Measurements from ENCODE around the gene IGLL5.
"Not testable (repeated sequence)": the region's sequence is repeated elsewhere in the genome, so short reads cannot be mapped to it uniquely, and the experiment has no call there.

Gene IGLL5

DNA sequence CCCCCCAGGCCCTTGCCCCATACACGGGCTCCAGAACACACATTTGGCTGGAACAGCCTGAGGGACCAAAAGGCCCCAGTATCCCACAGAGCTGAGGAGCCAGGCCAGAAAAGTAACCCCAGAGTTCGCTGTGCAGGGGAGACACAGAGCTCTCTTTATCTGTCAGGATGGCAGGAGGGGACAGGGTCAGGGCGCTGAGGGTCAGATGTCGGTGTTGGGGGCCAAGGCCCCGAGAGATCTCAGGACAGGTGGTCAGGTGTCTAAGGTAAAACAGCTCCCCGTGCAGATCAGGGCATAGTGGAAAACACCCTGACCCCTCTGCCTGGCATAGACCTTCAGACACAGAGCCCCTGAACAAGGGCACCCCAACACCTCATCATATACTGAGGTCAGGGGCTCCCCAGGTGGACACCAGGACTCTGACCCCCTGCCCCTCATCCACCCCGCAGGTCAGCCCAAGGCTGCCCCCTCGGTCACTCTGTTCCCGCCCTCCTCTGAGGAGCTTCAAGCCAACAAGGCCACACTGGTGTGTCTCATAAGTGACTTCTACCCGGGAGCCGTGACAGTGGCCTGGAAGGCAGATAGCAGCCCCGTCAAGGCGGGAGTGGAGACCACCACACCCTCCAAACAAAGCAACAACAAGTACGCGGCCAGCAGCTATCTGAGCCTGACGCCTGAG is 13.1 kb downstream of the IGLL5 start:
- DNase-seq (ENCODE audit: low read depth), result not testable (repeated sequence)

DNA sequence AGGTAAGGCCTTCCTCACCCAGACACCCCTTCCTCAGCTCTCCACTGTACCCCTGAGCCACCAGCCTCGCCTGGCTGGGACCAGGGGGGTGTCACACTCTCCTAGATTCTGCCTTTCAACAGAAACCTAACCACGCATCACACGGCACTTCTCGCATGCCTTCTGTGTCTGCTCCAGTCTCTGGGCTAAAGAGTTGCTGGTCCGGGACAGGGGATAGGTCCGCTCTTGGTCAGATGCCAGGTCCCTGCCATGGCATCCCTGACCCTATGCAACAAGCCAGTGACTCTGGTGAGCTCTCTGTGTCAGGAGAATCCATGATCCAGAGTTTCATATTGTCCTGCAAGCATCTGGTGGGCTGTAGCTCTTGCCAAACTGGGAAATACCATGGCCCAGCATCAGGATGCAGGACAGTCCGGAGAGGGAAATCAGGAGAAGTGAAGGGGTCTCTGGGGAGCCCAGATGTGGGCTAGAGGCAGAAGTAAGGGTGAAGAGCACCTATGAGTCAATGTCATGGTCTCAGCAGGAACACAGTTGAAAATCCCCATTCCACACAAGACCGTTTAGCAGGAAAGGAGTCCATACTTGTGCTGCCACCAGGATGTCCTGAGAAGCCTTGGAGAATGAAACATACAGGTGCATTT is 14.1 kb downstream of the IGLL5 start:
- no peak for DNase-seq (ENCODE audit: low read depth)

DNA sequence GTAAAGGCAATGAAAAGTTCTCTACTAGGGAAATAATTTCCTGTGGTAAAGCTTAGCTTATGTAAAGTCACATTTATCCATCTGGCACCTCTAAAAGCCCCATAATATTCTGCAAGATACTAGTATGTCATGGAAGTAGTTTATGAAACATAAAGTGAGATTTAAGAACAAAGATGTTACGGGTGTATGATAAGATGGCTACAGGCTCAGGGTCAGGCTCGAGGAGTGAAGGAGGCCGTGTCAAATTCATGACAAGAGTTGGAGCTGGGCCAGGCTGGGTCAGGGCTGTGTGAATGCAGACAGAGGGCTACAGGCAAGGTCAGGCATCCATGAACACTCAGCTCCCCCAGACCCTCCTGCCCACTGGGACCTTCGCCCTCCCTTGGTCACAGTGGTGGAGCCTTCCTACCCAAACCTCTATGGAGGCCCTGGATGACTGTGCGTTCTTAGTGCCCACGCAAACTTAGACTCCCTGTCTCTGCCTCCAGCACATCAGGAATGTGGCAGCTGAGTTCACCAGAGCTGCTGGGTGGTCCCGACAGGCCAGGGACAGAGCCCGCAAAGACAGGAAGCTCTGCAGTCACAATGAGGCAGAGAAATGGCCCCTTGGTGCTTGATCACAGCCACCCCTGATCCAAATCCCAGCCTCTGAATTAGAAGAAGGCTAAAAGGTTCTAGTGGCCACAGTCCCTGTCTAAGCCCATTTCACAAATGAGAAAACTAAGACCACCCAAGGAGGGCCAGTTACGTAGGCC is 14.8 kb downstream of the IGLL5 start:
- DNase-seq (ENCODE audit: low read depth), result no peak

DNA sequence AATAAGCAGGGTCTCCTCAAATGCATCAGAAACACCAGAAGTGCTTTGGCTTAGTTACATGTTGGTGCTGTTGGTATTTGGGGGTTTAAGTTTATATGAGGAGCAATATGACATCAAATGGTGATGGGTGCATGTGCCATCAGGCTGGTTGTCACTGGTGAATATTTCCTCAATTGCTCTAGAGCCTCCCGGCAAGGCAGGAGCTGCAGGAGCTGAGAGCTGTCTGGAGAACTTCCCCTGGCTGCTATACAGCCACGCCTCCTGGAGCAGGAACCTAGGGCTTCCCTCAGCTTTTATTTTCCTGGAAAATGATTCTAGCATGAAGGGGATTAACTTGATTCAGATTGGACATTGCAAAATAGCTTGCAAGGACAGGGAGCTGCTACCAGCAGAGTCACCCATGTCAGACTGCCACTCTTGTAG is 15.8 kb downstream of the IGLL5 start:
- DNase-seq (ENCODE audit: low read depth), result no peak

DNA sequence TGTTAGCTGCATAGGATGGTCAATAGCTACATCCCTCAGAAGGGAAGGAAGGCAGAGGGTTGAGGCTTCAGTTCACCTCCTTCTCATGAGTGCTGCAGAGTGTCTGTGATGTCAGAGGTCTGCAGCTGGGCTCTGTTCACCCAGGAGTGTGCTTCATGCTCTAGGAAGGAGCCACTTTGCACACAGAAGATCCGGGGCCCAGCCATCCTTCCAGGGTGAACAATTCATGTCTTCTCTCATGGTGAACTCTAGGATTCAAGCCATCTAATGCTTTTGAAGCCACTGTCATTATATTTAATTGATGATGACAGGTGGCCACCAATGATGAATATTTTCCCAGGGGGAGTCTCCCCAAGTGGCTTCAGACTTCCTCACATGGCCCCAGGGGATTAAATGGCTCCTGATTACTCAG is 16.2 kb downstream of the IGLL5 start:
- DNase-seq (ENCODE audit: low read depth), result not testable (repeated sequence)

DNA sequence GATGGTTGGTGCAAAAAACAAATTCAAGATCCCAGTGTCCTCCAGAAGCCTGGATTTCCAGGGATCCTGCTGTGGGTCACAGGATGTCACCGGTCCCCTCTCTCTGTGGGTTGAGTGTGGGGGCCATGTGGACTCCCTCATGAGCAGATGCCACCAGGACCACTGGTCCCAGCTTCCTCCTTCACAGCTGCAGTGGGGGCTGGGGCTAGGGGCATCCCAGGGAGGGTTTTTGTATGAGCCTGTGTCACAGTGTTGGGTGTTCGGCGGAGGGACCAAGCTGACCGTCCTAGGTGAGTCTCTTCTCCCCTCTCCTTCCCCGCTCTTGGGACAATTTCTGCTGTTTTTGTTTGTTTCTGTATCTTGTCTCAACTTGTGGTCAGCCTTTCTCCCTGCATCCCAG is 17.1 kb downstream of the IGLL5 start:
- DNase-seq (ENCODE audit: low read depth), result not testable (repeated sequence)

DNA sequence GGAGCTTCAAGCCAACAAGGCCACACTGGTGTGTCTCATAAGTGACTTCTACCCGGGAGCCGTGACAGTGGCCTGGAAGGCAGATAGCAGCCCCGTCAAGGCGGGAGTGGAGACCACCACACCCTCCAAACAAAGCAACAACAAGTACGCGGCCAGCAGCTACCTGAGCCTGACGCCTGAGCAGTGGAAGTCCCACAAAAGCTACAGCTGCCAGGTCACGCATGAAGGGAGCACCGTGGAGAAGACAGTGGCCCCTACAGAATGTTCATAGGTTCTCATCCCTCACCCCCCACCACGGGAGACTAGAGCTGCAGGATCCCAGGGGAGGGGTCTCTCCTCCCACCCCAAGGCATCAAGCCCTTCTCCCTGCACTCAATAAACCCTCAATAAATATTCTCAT is 18.8 kb downstream of the IGLL5 start:
- DNase-seq (ENCODE audit: low read depth), result not testable (repeated sequence)

DNA sequence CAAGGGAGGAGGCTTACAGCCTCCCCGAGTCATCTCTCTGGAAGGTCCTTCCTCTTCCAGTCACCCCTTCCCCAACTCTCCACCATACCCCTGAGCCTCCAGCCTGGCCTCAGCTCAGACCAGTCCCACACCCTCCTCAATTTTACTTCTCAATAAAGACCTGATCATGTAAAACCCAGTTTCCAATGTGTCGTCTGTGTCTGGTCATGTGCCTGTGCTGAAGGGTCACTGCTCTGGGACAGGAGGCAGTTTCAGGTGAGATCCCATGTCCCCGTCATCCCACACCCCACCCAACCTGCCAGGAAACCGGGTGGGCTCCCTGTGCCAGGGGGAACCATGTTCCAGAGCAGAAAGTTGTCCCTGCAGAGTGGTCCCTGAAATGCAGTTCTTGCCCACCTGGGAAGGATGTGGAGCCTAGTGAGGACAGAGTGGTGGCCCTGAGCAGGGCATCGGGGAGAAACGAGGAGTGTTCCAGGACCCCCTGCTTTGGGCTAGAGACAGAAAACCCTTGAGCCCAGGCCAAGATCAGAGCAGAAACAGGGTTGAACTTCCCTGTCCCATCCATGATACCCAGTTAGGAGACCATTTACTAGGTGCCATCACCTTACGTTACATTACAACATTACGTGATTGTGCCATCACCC is 19.4 kb downstream of the IGLL5 start:
- no peak for DNase-seq (ENCODE audit: low read depth)

DNA sequence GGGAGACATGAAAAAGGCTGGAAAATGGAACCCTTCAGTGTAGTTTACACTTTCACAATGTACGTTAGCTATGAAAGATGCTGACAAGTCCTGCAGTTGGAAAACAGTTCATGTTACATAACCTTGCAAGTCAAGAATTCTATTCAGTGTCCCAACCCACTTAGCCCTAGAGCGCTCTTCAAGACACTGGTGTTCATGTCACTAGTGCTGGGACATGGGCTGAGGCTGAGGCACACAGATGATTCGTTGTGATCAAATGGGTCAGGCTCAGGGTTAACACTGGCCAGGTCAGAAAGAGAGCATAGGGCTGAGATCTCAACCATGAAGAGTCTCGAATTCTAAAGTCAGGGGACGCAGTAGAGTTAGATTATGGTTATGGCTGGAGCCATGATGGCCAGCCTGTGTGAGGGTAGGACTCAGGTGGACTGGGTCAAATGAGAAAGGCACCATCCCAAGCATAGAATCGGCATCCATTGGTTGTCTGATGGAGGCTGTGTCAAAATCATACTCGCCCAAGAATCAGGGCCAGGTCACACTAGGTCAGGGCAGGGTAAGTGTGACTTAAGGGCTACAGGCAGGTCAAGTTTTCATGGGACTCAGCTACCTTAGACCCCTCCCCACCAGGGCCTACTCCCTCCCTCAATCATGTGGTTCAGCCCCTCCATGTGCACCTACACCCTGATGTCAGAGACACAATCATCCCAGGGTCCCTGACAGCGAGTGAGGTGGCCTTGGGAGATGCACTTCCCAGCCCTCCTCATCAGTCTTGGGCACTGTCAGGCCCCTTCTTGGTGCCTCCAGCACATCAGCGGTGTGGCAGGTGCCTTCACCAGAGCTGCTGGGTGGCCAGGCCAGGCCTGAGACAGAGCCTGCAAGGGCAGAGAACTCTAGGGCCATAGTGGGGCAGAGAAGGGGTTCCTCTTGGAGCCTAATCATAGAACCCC is 20.2 kb downstream of the IGLL5 start:
- DNase-seq (ENCODE audit: low read depth), result no peak

DNA sequence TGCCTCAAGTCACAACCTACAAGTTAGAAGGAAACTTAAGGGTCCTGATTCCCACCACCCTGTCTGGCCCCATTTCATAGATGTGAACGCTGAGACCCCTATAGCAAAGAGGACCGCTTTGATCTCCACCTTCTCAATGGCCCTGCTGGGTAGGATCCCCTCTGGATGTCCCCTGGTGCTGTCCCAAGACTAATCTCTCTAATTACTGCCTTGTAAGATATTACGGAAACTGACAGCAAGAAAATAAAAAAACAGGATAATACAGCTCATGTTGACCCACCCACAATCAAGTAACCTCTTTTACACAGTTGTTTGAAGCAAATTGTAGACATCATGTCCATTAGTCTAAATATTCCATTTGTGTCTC is 20.9 kb downstream of the IGLL5 start:
- DNase-seq (ENCODE audit: low read depth), result no peak

DNA sequence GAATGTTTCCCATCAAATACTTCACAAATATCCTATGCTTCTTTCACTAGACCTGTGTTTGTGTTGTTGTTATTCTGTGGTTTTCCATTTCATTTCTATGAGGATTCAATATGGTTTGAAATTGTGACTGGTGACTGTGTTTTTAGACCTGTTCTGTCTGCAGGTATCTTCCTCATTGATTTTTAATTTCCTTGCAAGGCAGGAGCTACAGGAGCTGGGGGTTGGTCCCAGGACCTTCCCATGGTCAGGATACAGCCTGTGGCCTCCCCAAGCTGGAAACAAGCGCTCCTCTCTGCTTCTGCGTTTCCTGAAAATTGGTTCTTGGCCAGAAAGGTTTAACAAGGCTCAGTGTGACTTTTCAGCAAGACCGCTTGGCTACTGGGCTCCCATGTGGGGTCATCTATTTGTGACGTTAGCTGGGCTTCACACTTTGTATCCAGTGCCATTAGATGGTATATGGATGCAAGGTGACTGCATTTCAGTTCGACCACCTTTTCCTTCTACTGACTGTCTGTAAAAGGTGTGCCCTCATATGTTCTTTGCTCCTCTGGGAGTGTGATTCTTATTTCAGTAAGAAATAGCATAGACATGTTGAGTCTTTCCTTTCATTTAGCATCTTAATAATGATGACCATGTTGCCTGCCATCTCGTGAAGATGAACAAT is 21.5 kb downstream of the IGLL5 start:
- DNase-seq (ENCODE audit: low read depth), result no peak

DNA sequence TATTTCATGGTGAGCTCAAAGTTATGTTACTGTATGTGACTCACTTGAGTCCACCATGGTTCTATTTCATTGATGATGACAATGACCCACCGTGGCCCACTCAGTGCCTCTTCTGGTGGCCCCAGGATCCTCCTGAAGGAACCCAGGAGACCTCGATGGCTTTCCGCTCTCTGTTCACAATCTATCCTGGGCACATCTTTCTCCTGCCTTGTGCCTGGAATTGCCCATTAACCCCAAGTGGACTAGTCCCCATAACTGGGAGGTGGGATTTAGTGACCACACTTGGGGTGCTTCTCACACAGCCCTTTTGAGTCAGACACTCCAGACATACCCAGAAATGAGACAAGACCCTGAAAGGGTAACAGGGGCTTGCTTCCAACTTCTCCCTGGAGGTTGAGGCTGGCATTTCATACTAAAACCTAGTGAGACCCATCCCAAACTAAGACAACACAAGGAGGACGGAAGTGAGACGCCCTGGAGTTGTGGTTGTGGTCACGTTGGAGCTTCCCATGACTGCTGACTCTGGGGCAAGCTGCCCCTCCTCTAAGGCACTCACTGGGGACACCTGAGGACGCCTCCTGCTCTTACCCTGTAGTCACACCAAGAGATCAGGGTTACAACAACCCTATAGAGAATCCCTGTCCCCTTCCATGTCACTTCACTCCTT is 22.1 kb downstream of the IGLL5 start:
- no peak for DNase-seq (ENCODE audit: low read depth)

DNA sequence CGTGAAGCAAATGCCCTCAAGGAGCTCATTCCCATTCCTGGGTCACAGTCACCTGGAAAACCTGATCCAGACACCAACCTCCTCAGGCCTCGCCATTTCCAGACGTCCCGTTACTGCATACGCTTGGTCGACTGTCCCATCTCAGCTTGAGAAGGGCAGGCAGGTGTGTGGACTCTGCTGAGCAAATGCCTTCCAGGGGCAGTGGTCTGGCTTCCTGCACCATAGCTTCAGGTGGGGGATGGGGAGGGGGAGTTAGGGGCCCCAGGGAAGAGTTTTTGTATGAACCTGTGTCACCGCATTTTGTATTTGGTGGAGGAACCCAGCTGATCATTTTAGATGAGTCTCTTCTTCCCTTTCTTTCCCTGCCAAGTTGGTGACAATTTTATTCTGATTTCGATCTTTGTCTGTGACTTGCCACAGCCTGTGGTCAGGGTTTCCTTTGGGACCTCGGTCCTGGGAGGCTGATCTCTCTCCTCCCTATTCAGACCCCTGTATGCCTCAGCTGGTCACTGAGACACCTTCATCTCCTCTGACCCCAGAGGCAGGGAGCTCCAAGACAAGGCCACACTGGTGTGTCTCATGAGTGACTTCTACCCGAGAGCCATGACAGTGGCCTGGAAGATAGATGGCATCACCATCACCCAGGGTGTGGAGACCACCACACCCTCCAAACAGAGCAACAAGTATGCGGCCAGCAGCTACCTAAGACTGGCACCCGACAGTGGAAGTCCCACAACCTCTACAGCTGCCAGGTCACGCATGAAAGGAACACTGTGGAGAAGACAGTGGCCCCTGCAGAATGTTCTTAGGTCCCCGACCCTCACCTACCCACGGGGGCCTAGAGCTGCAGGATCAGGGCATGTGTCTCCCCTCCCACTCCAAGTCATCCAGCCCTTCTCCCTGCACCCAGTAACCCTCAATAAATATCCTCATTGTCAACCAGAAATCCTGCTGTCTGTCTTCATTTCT is 22.9 kb downstream of the IGLL5 start:
- no peak for DNase-seq (ENCODE audit: low read depth)

DNA sequence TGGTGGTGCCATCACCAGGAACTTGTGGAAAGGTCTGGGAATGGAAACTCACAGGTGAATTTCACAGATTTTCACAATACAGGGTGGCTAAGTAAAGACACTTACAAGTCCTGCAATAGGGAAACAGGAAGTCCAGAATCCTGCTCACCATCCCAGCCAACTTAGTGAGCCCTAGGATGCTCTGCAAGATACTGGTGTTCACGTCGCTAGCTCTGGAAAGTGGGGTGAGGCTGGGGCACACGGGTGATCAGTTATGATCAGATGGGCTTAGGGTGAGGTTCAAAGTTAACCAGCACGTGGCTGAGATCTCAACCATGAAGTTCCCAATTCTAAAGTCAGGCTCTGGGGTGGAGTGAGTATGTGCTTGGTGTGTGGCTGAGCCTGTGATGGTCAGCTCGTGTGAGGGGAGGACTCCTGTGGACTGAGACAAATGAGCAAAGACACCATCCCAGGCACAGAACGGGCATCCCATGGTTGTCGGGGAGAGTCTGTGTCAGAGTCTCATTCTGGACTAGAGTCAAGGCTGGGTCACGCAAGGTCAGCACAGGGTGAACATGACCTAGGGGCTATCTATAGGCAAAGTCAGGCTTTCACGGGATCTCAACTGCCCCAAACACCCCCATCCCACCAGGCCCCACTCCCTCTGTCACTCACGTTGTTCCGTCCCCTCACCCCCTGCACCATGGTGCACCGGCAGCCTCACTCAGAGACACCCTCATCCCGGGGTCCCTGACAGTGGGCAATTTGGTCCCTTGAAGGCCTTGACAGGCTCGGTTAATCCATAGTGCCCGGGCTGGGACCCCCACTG is 23.9 kb downstream of the IGLL5 start:
- DNase-seq (ENCODE audit: low read depth), result no peak

DNA sequence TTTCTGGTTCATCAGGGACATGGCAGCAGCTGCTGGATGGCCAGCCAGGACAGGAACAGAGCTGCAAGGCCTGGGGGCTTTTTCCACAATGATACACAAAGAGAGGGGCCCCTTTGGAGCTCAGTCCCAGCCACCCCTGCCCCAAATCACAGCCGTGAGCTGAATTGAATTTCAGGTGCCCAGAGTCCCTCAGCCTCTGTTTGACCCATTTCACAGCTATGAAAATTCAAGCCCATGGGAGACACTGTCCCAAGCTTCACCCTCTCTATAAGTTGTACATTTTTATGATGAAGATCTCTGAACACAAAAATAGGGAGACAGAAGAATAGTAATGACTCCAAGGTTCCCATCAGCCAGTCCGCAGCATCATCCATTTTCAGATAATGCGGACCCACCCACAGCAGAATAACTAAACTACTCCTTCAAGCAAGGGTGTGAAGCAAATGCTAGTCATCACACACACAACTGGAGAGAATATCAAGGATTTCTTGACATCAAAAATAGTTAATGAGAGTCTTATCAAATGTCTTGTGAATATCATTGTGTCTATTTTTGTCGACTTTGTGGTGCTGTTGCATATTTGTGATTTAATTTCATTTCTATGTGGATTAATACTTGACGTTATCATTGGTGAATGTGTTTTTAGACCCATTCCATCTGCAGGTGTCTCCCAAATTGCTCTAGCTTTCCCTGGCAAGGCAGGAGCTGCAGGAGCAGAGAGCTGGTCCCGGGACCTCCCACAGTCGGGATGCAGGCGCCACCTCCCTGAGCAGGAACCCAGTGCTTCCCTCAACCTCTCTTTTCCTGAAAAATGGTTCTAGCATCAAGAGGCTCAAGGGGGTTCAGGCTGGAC is 24.7 kb downstream of the IGLL5 start:
- no peak for DNase-seq (ENCODE audit: low read depth)

DNA sequence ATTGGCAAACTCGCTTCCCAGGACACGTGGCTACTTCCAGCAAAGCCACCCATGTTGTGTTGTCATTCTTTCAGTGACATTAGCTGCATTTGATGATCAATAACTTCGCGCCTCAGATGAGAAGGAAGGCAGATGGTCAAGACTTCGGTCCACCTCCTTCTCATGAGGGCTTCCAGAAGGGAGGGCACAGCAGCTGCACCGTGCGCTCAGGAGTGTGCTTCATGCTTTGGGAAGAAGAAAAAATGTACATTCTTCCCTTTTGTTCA is 25.3 kb downstream of the IGLL5 start:
- DNase-seq (ENCODE audit: low read depth), result no peak

DNA sequence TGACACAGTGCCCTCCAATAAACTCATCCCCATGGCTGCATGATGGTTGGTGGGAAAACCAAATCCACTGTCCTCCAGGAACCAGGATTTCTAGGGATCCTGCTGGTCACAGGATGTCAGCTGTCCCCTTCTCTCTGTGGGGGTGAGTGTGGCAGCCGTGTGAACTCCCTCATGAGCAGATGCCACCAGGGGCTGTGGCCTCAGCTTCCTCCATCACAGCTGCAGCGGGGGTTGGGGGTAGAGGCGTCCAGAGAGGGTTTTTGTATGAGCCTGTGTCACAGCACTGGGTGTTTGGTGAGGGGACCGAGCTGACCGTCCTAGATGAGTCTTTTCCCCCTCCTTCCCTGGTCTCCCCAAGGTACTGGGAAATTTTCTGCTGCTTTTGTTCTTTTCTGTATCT is 26.4 kb downstream of the IGLL5 start:
- DNase-seq (ENCODE audit: low read depth), result no peak
